NCI-H2171 (cell line): Measurements from ENCODE around the gene LRRC42.

Source experiments
- DNase-seq: peaks from one replicate; lab custom pipeline; 2025; lab: John Stamatoyannopoulos, UW

Gene LRRC42, protein sequence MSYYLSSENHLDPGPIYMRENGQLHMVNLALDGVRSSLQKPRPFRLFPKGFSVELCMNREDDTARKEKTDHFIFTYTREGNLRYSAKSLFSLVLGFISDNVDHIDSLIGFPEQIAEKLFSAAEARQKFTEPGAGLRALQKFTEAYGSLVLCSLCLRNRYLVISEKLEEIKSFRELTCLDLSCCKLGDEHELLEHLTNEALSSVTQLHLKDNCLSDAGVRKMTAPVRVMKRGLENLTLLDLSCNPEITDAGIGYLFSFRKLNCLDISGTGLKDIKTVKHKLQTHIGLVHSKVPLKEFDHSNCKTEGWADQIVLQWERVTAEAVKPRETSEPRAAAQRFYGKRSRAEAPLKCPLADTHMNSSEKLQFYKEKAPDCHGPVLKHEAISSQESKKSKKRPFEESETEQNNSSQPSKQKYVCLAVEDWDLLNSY

GRCh38 chr1:53946252-53947171 is at the start of gene LRRC42:
Gene LRRC42, plus strand, starts transcription at chr1:53946350. Its CDS starts 5,650 bp downstream, at chr1:53952000.
- DNase-seq: no peak

DNA sequence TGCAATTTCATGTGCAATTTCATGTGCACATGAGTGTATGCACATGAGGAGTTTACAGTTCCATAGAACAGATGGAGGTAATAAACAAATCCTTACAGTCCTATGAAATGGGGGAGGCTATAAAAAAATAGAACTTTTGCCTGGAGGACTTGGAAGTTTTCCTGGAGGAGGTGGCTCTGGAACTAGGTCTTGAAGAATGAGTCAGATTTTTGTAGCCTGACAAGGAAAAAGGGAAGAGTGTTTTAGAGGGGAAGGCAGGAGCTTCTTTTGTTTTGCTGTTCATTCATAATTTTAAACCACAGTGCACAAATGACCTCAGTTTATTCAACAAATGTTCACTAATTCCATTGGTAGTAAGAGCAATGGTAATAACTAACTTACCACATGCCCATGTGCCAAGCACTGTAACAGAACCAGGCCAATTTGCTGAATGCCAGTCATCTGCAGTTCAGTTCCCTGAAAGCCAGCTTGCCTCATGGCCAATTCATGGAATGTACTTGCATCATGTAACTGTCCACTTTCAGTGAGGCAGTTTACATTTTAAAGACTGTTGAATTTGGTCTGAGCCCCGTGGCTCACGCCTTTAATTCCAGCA is 49.4 kb upstream of the LRRC42 start:
- DNase-seq: no peak

- no peak for DNase-seq
Observed at GRCh38 chr1:53899206-53899628, 46.9 kb upstream of the LRRC42 start.

GRCh38 chr1:53899708-53900107 is 46.4 kb upstream of the LRRC42 start:
- DNase-seq: no peak

GRCh38 chr1:53902235-53903138 is 43.7 kb upstream of the LRRC42 start:
- no peak for DNase-seq

GRCh38 chr1:53905509-53905908 is 40.6 kb upstream of the LRRC42 start:
- no peak for DNase-seq

GRCh38 chr1:53906121-53906520 is 40.0 kb upstream of the LRRC42 start:
- no peak for DNase-seq

DNA sequence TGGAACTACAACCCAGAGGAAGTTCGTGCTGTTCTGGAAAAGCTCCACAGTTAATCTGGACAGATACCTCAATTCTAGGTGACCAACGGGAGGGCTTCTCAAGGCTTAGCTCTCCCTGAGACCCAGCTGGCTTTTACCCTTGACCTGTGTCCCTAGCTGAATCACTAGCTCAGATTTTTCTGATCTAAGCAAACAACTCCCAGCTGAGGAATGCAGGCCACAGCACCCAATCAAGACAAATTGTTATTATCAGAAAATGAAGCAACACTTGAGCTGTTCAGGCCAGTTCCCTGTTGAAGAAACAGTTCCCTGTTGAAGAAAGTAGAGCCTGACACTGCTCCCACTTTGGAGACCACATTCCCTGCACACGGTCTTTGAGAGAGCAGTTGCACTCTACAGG is 36.2 kb upstream of the LRRC42 start:
- no peak for DNase-seq

GRCh38 chr1:53911442-53911841 is 34.7 kb upstream of the LRRC42 start:
- DNase-seq: no peak

DNA sequence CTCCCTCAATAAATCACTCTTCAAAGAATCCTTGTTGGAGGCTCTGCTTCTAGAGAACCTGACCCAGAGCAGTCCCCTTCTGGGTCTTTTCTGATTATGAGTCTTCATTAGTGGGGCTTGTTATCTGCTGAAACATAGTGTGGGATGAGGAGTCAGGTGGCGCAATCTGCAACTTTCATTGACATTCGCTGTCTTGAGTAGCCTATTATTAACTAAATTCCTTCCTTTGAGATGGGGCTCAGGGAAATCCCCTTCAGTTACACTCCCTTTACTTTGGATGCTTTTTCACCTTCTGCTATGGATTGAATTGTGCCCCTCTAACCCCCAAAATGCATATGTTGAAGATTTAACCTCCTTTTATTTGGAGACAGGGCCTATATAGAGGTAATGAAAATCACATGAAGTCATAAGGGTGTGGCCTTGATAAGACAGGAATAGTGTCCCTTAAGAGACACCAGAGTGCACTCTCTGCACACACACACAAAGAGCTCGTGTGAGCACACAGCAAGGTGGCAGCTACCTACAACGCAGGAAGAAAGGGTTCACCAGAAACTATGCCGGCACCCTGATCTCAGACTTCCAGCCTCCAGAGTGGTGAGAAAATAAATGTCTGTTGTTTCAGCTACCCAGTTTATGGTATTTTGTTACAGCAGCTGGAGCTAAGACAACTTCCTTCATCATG is 32.7 kb upstream of the LRRC42 start:
- DNase-seq: no peak

GRCh38 chr1:53918343-53918742 is 27.8 kb upstream of the LRRC42 start:
- DNase-seq: no peak

DNA sequence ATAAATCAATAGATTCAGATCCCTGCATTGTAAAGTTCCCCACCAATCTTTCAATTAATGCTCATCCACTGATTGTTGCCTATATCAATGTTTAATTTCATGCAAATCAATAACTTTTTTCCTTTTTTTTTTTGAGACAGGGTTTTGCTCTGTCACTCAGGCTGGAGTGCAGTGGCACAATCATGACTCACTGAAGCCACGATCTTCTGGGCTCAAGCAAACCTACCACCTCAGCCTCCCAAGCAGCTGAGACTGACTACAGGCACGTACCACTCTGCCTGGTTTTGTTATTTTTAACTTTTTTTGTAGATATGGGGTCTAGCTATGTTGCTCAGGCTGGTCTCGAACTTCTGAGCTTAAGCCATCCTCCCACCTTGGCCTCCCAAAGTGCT is 26.5 kb upstream of the LRRC42 start:
- DNase-seq: no peak

DNA sequence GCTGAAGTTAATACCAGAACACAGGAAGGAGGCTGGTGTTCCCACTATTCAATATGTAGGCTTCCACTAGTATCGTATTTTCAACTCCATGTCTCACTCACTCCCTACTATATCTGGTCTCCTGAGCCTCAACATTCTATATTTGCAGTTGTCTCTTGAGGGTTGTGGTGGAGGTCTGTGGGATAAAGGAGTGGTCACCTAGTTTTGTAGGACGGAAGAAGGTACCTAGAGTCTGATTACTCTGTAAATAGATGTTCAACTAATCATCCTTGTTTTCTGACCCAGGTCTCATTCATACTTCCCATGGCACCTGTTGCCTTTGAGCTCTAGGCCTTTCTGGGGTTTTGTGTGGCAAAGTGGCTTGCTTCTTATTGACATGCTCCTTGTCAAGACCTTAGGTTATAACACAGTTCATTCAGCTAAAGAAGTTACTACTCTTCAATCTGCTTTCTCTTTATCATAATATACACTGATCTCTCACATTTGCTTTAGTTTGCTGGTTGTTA is 18.7 kb upstream of the LRRC42 start:
- DNase-seq: no peak

- no peak for DNase-seq
Observed at GRCh38 chr1:53929246-53929960, 16.7 kb upstream of the LRRC42 start.

GRCh38 chr1:53930932-53931331 is 15.2 kb upstream of the LRRC42 start:
- DNase-seq: no peak

- no peak for DNase-seq
Observed at GRCh38 chr1:53931523-53931922, 14.6 kb upstream of the LRRC42 start.

GRCh38 chr1:53934170-53934765 is 11.9 kb upstream of the LRRC42 start:
- no peak for DNase-seq

DNA sequence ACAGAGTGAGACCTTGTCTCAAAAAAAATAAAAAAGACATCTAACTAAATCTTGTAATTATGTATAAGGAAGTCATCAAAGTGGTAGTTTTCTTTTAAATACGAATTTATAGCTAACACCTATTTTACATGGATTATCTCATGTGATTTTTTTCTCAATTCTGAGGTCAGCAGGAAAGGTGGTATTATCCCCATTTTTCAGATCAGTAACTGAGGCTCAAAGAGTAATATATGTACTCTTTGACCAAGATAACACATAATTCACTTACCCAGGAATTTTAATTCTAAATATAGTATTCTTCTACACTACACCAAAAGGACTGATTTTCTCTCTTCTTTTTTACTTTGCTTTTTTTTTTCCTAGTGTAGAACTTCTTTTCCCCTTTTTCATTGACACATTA is 9.7 kb upstream of the LRRC42 start:
- no peak for DNase-seq

- no peak for DNase-seq
Observed at GRCh38 chr1:53938136-53938830, 7.9 kb upstream of the LRRC42 start.
